GM10266 (cell line): ENCODE measurements around the gene ZC3H8.

Experiments used
- DNase-seq: peaks from one replicate; pipeline ENCODE4 v3.0.0; 2012; ENCODE audit errors: extremely low spot score
- CTCF ChIP-seq: IDR thresholded peaks from 2 replicates; pipeline ENCODE4 v1.5.1; 2012; ENCODE audit warnings: mild to moderate bottlenecking, low read depth; ENCODE audit not compliant: control insufficient read depth, insufficient read depth; ENCODE audit errors: missing control alignments

ZC3H8 gene

GRCh38 chr2:112184121-112184520, 70.7 kb downstream of the ZC3H8 start:
- DNase-seq: no peak
- no peak for TF ChIP-seq CTCF

GRCh38 chr2:112183327-112184025, 71.4 kb downstream of the ZC3H8 start:
- DNase-seq: no peak
- no peak for TF ChIP-seq CTCF

GRCh38 chr2:112182581-112183034, 72.2 kb downstream of the ZC3H8 start:
- TF ChIP-seq CTCF: no peak
- DNase-seq: no peak

GRCh38 chr2:112181571-112182290, 73.1 kb downstream of the ZC3H8 start:
- no peak for TF ChIP-seq CTCF
- no peak for DNase-seq

GRCh38 chr2:112175958-112176573, 78.8 kb downstream of the ZC3H8 start:
- TF ChIP-seq CTCF: no peak
- no peak for DNase-seq

- no peak for DNase-seq
- TF ChIP-seq CTCF: no peak
These were observed 79.5 kb downstream of the ZC3H8 start for GRCh38 chr2:112175333-112175732.

GRCh38 chr2:112174383-112174782, 80.5 kb downstream of the ZC3H8 start:
- DNase-seq: no peak

More at GRCh38 chr2:112174383-112174782, 80.5 kb downstream of the ZC3H8 start:
- no peak for TF ChIP-seq CTCF
